Nephron progenitor cell (in vitro differentiated cells): ENCODE results near the gene UCKL1.

Experiments used
- DNase-seq: peaks from one replicate; pipeline ENCODE4 v3.0.0; 2021
- H3K27ac Mint-ChIP-seq: 2 replicates; pipeline ENCODE4 v1.8.0; 2021; ENCODE audit warnings: mild to moderate bottlenecking, moderate library complexity, mixed read lengths
- H3K27me3 Mint-ChIP-seq: 2 replicates; pipeline ENCODE4 v1.8.0; 2021; ENCODE audit warnings: mild to moderate bottlenecking, low read depth, mixed read lengths; ENCODE audit not compliant: poor library complexity
- H3K36me3 Mint-ChIP-seq: 2 replicates; pipeline ENCODE4 v1.8.0; 2021; ENCODE audit warnings: low read depth, mixed read lengths
- H3K4me1 Mint-ChIP-seq: 2 replicates; pipeline ENCODE4 v1.8.0; 2021; ENCODE audit warnings: mixed read lengths
- H3K4me3 Mint-ChIP-seq: 2 replicates; pipeline ENCODE4 v1.8.0; 2021; ENCODE audit warnings: mild to moderate bottlenecking, moderate library complexity, mixed read lengths
- H3K9me3 Mint-ChIP-seq: 2 replicates; pipeline ENCODE4 v1.8.0; 2021; ENCODE audit warnings: mild to moderate bottlenecking, moderate library complexity, mixed read lengths
- TF ChIP-seq, protein P1 (sequence below): fragments of 200-600 bp; sonication (generic); IDR thresholded peaks from 2 replicates; pipeline ENCODE4 v1.5.0; 2021; ENCODE audit warnings: antibody characterized with exemption

UCKL1 gene

GRCh38 chr20:63952769-63953168, 3.4 kb downstream of the UCKL1 start:
- Mint-ChIP-seq H3K4me1 (peaks cover 55% of the 10 kb centered on the region), H3K4me3 (no peak overlapping the region)

DNA sequence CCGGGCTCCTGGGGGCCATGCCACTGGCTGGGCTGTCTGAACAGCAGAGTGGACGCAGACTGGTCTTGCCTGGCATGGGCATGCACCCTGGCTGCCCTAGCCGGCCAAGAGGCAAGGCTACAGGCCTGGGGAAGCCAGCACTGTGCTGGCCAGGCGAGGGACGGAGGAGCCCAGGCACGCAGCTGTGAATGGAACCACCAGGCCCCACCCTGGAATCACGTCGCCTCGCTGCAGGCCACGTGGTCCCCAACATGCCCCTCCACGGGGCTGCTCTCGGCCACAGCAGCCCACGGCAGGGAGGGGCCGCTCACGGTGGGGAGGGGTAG, 4.0 kb downstream of the UCKL1 start:
- Mint-ChIP-seq H3K4me3 (no peak overlapping the region), H3K36me3 (no peaks in the 10 kb centered on the region), H3K27me3 (no peaks in the 10 kb centered on the region), H3K27ac (no peak overlapping the region), H3K9me3 (no peaks in the 10 kb centered on the region), H3K4me1 (peaks cover 51% of the 10 kb centered on the region)
- TF ChIP-seq, protein P1, sequence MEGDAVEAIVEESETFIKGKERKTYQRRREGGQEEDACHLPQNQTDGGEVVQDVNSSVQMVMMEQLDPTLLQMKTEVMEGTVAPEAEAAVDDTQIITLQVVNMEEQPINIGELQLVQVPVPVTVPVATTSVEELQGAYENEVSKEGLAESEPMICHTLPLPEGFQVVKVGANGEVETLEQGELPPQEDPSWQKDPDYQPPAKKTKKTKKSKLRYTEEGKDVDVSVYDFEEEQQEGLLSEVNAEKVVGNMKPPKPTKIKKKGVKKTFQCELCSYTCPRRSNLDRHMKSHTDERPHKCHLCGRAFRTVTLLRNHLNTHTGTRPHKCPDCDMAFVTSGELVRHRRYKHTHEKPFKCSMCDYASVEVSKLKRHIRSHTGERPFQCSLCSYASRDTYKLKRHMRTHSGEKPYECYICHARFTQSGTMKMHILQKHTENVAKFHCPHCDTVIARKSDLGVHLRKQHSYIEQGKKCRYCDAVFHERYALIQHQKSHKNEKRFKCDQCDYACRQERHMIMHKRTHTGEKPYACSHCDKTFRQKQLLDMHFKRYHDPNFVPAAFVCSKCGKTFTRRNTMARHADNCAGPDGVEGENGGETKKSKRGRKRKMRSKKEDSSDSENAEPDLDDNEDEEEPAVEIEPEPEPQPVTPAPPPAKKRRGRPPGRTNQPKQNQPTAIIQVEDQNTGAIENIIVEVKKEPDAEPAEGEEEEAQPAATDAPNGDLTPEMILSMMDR, result no peak
- DNase-seq, result no peak

More at GRCh38 chr20:63952769-63953168, 3.4 kb downstream of the UCKL1 start:
- TF ChIP-seq, protein P1, result no peak
- H3K27ac Mint-ChIP-seq, result no peak overlapping the region
- DNase-seq, result no peak
- no peaks in the 10 kb centered on the region for H3K9me3 Mint-ChIP-seq
- H3K27me3 Mint-ChIP-seq, result no peaks in the 10 kb centered on the region
- no peaks in the 10 kb centered on the region for H3K36me3 Mint-ChIP-seq

DNA sequence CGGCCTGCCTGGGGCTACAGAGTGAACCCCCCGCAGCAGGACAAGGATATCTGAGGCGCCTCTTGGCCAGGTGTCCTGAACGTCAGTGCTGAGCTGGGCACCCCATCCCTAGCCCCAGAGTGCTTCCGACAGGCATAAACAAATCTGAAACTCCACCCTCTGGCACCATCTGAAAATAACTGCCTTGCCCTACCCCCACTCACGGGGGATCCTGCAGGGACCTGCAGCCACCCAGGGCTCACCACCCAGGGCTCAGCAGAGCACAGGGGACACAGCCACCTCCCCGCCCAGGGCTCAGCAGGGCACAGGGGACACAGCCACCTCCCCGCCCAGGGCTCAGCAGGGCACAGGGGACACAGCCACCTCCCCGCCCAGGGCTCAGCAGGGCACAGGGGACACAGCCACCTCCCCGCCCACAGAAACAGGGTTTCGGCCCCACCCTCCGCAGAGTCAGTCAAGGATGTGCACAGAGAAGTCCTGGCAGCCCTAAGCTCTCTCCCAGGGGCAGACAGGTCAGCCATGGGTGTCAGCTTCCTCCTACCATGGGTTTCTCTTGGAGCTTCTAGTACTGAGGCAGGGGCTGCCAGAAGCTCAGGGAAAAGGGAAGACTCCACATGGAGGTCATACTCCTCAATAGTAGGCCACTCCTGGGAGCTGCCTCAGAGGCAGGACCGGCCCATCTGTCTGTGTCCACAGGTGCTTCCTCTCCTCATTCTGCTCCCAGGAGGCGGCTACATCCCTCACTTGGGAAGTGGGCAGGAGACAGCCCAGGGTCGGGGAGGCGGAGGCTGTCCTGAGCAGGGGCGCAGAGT, 4.6 kb downstream of the UCKL1 start:
- TF ChIP-seq, protein P1, result no peak
- Mint-ChIP-seq H3K27ac (no peak overlapping the region), H3K27me3 (no peaks in the 10 kb centered on the region), H3K36me3 (no peaks in the 10 kb centered on the region), H3K4me3 (no peak overlapping the region), H3K4me1 (peaks cover 54% of the 10 kb centered on the region), H3K9me3 (no peaks in the 10 kb centered on the region)
- DNase-seq, result no peak

- TF ChIP-seq, protein P1, result no peak
- Mint-ChIP-seq H3K27ac (no peak overlapping the region), H3K27me3 (no peaks in the 10 kb centered on the region), H3K9me3 (no peaks in the 10 kb centered on the region), H3K36me3 (no peaks in the 10 kb centered on the region), H3K4me3 (no peak overlapping the region), H3K4me1 (peaks cover 54% of the 10 kb centered on the region)
- DNase-seq, result no peak
These were observed 5.4 kb downstream of the UCKL1 start for GRCh38 chr20:63950701-63951397.

DNA sequence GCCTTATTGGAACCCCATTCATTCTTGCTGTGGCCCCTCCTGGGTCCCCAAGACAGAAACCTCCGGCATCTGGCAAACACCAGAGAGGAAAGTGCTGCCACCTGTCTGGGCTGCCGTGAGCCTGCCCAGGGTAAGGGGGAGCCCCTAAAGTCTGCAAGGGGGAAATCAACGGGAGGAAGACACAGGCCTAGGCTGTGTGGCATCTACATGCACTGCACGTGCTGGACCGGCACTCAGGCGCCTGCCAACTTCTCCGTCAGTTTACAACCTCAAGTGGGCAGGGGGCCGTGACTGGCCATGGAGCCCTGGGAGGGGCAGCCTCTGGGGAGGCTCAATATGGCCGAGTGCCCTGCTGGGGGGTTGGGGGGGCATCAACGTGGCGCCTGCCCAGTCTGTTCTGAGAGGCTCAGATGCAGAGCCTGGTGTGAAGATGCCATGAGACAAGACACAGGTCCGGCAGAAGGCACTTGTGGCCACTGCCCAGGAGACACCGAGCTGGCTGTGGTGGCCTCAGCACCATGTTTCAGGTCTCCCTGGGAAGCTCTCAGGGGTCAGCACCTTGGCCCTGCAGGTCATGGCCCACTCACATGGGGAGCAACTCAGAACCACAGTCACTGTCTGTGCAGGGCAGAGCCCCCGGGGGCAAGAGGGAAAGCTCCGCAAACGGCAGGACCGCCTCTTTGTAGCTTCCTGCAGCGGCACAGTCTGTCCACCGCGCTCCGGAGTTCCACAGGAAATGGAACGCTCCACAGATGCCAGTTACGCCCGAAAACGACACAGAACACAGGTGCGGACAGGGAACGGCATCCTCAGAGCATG, 8.4 kb downstream of the UCKL1 start:
- H3K4me3 Mint-ChIP-seq, result no peak overlapping the region
- TF ChIP-seq, protein P1, result no peak
- no peaks in the 10 kb centered on the region for H3K9me3 Mint-ChIP-seq
- no peak for DNase-seq
- no peaks in the 10 kb centered on the region for H3K36me3 Mint-ChIP-seq
- no peaks in the 10 kb centered on the region for H3K27me3 Mint-ChIP-seq
- H3K27ac Mint-ChIP-seq, result peak overlapping the region; percentile 99
- peaks cover 34% of the 10 kb centered on the region for H3K4me1 Mint-ChIP-seq
